ENCODE results near the gene ADPRH.

Gene ADPRH

GRCh38 chr3:119598410-119599098, 19.3 kb downstream of the ADPRH start:
- no peak for DNase-seq

- no peak for DNase-seq
Observed at GRCh38 chr3:119599558-119600174, 20.4 kb downstream of the ADPRH start.

- DNase-seq = peak; percentile 49
Observed at GRCh38 chr3:119600732-119601131, 21.4 kb downstream of the ADPRH start.

- no peak for DNase-seq
Observed at GRCh38 chr3:119601154-119601553, 21.9 kb downstream of the ADPRH start.

- DNase-seq = no peak
Observed at GRCh38 chr3:119602676-119603075, 23.4 kb downstream of the ADPRH start.

- no peak for DNase-seq
Observed at GRCh38 chr3:119604878-119605277, 25.6 kb downstream of the ADPRH start.

GRCh38 chr3:119608405-119609000, 29.2 kb downstream of the ADPRH start:
- DNase-seq = no peak

- DNase-seq = no peak
Observed at GRCh38 chr3:119609301-119609700, 30.0 kb downstream of the ADPRH start.

- DNase-seq = no peak
Observed at GRCh38 chr3:119611664-119612063, 32.4 kb downstream of the ADPRH start.

- no peak for DNase-seq
Observed at GRCh38 chr3:119613201-119613600, 33.9 kb downstream of the ADPRH start.

- DNase-seq = no peak
Observed at GRCh38 chr3:119613872-119614271, 34.6 kb downstream of the ADPRH start.

- no peak for DNase-seq
Observed at GRCh38 chr3:119616056-119616455, 36.8 kb downstream of the ADPRH start.

- no peak for DNase-seq
Observed at GRCh38 chr3:119619094-119619493, 39.8 kb downstream of the ADPRH start.

- DNase-seq = no peak
Observed at GRCh38 chr3:119620899-119621298, 41.6 kb downstream of the ADPRH start.

- no peak for DNase-seq
Observed at GRCh38 chr3:119624002-119624720, 44.9 kb downstream of the ADPRH start.

GRCh38 chr3:119625451-119626153, 46.3 kb downstream of the ADPRH start:
- DNase-seq = no peak

GRCh38 chr3:119626196-119626595, 46.9 kb downstream of the ADPRH start:
- no peak for DNase-seq

- peak; percentile 49 for DNase-seq
Observed at GRCh38 chr3:119627461-119627860, 48.2 kb downstream of the ADPRH start.

- peak; percentile 53 for DNase-seq
Observed at GRCh38 chr3:119628390-119628789, 49.1 kb downstream of the ADPRH start.

- DNase-seq = no peak
Observed at GRCh38 chr3:119628816-119629445, 49.6 kb downstream of the ADPRH start.

- no peak for DNase-seq
Observed at GRCh38 chr3:119630128-119630879, 51.0 kb downstream of the ADPRH start.

GRCh38 chr3:119630880-119631329, 51.6 kb downstream of the ADPRH start:
- DNase-seq = no peak

All from stimulated activated CD8-positive, alpha-beta memory T cell treated with anti-CD3 and anti-CD28 coated beads, Interleukin-4, amount 100 ng/mL, for 48 hours (primary cell).